ENCODE data around the gene PIP4K2B. TPM values are rescaled to one million over a fixed set of nuclear protein-coding genes. Genes with fewer than 3 reads are reported as not detected.

Gene PIP4K2B
- total RNA-seq, 2 experiments from 2014 or later, result 17.0 to 17.2 TPM

DNA sequence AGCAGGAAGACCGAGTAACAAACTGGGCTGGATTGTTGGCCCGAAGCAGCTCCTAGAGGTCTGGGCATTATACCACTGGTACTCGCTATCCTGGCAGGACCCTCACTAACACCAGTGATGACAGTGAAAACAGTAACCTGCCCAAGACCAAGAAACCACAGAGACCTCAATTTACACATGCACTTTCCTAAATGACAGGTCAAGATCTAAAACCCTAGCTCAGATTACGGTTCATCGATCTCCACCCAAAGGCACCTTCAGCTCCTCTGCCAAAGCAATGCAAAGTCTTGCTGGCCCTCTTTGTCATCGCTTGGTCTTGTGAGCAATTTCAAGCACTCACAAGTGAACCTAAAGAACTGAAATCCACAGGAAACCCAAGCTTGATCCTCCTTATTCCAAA lies 1.5 kb downstream of the PIP4K2B start:
- Mint-ChIP-seq H3K36me3 (ENCODE audit: low read depth) (peaks cover 62% of the 10 kb centered on the region), H3K27ac (peak overlapping the region; percentile 90), H3K4me1 (ENCODE audit: low read depth) (peaks cover 49% of the 10 kb centered on the region), H3K27me3 (no peaks in the 10 kb centered on the region), H3K4me3 (peak overlapping the region; percentile 92), H3K9me3 (no peaks in the 10 kb centered on the region)
- CTCF ChIA-PET, result interaction anchor here (0.6 to 1.3 kb wide), 3 partner anchors 63 to 624 kb away, joined by 3 to 4 read pairs (median 3); no protein-coding TSS in a partner anchor
- Histone ChIP-seq H3K27me3 (ENCODE audit: control insufficient read depth in 1 of 2, insufficient read depth in 2 of 2, low read length in 2 of 2) (no peaks in the 10 kb centered on the region), H3K9me3 (ENCODE audit: control insufficient read depth in 1 of 2, insufficient read depth in 1 of 2, low read length in 2 of 2) (no peaks in the 10 kb centered on the region), H3K27ac (ENCODE audit: low read depth in 1 of 2, low read length in 2 of 2) (peak overlapping the region in 1 of 2 donors; percentile 64), H3K4me1 (ENCODE audit: insufficient read depth, low read length) (peaks cover 26% of the 10 kb centered on the region), H3K36me3 (ENCODE audit: insufficient read depth, low read length) (peaks cover 29% of the 10 kb centered on the region), H3K4me3 (ENCODE audit: low read length) (peak overlapping the region; percentile 65)
- TF ChIP-seq, protein P1, sequence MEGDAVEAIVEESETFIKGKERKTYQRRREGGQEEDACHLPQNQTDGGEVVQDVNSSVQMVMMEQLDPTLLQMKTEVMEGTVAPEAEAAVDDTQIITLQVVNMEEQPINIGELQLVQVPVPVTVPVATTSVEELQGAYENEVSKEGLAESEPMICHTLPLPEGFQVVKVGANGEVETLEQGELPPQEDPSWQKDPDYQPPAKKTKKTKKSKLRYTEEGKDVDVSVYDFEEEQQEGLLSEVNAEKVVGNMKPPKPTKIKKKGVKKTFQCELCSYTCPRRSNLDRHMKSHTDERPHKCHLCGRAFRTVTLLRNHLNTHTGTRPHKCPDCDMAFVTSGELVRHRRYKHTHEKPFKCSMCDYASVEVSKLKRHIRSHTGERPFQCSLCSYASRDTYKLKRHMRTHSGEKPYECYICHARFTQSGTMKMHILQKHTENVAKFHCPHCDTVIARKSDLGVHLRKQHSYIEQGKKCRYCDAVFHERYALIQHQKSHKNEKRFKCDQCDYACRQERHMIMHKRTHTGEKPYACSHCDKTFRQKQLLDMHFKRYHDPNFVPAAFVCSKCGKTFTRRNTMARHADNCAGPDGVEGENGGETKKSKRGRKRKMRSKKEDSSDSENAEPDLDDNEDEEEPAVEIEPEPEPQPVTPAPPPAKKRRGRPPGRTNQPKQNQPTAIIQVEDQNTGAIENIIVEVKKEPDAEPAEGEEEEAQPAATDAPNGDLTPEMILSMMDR (IDR thresholded peaks at IDR 0.05), result no peak
- POLR2A ChIA-PET, result interaction anchor here (1.0 to 2.9 kb wide), 4 partner anchors 10 to 402 kb away, joined by 3 to 14 read pairs (median 5); partner anchors contain the start of genes RPL19 and RPL23
- intact Hi-C loops (cut with DNase I, micrococcal nuclease), result no loop called here
- ATAC-seq (ENCODE audit: poor library complexity) (no peak), DNase-seq (no peak)

DNA sequence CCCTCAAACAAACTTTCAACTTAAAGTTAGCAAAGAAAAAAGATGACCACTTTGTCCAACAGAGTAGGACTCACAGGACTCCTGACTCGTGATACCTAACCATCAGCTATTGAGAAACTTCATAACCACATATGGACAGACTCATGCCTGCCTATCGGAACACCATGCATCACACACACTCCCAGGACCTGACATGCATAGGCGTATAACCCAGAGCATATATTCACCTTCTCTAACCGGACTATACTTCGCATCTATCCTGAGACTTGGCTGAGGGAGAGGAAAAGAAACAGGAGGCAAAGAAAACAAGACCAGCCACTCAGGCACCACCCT lies 2.2 kb downstream of the PIP4K2B start:
- Histone ChIP-seq H3K27me3 (ENCODE audit: control insufficient read depth in 1 of 2, insufficient read depth in 2 of 2, low read length in 2 of 2) (no peaks in the 10 kb centered on the region), H3K9me3 (ENCODE audit: control insufficient read depth in 1 of 2, insufficient read depth in 1 of 2, low read length in 2 of 2) (no peaks in the 10 kb centered on the region), H3K27ac (ENCODE audit: low read depth in 1 of 2, low read length in 2 of 2) (no peak overlapping the region), H3K36me3 (ENCODE audit: insufficient read depth, low read length) (peaks cover 28% of the 10 kb centered on the region), H3K4me3 (ENCODE audit: low read length) (no peak overlapping the region), H3K4me1 (ENCODE audit: insufficient read depth, low read length) (peaks cover 29% of the 10 kb centered on the region)
- ATAC-seq (ENCODE audit: poor library complexity) (no peak), DNase-seq (no peak)
- peaks cover 51% of the 10 kb centered on the region for H3K4me1 Mint-ChIP-seq (ENCODE audit: low read depth)
- H3K27me3 Mint-ChIP-seq, result no peaks in the 10 kb centered on the region
- H3K9me3 Mint-ChIP-seq, result no peaks in the 10 kb centered on the region
- H3K27ac Mint-ChIP-seq, result peak overlapping the region; percentile 90
- ChIA-PET POLR2A (interaction anchor here (1.0 to 2.1 kb wide), 2 partner anchors 9 to 402 kb away, joined by 3 to 6 read pairs; partner anchors contain the start of gene RPL19), CTCF (interaction anchor here (0.9 kb wide), 1 partner anchor 74 kb away, joined by 3 read pairs; no protein-coding TSS in a partner anchor)
- TF ChIP-seq, protein P1 (IDR thresholded peaks at IDR 0.05), result no peak
- intact Hi-C loops (cut with DNase I, micrococcal nuclease), result no loop called here
- H3K36me3 Mint-ChIP-seq (ENCODE audit: low read depth), result peaks cover 60% of the 10 kb centered on the region
- peak overlapping the region; percentile 92 for H3K4me3 Mint-ChIP-seq

DNA sequence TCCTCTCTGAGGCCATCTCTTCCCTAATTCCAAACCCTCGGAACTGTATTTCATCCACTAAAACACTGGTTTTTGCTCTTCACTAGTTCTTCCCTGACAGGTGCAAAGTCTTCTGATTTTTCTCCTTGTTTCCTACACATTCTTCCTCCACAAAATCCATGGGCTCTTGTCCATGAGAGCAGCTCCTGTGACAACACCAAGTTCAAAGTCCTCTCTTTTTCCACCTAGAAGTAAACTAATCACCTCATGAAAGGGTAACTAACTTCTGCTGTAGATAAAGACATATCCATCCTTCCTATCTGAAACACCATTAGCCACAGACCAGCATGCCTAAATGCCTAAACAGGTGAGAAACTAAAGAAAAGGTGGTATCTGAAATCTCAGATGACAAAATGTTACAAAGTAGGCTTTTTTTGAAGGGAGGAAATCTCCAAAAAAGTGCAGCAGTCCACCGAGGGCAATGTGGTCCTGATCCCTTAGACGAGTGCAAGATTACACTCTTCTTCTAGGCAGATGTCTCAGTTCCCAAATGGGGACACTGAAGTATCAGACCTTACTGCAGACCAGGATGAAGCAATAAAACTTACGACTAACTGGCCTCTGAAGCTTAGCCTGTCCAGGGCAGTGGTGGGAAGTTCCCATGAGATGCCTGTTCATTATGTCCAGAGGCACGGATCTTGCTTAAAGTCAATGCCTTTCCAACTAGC lies 2.8 kb downstream of the PIP4K2B start:
- ChIA-PET POLR2A (interaction anchor here (1.0 kb wide), 1 partner anchor 403 kb away, joined by 3 read pairs; the partner anchor contains the start of gene RPL19), CTCF (no interaction called here)
- ATAC-seq (ENCODE audit: poor library complexity) (no peak), DNase-seq (no peak)
- H3K4me1 Mint-ChIP-seq (ENCODE audit: low read depth), result peaks cover 53% of the 10 kb centered on the region
- H3K4me3 Mint-ChIP-seq, result peak overlapping the region; percentile 92
- peak overlapping the region; percentile 90 for H3K27ac Mint-ChIP-seq
- no peaks in the 10 kb centered on the region for H3K9me3 Mint-ChIP-seq
- H3K36me3 Mint-ChIP-seq (ENCODE audit: low read depth), result peaks cover 58% of the 10 kb centered on the region
- intact Hi-C loops (cut with DNase I, micrococcal nuclease), result no loop called here
- Histone ChIP-seq H3K27me3 (ENCODE audit: control insufficient read depth in 1 of 2, insufficient read depth in 2 of 2, low read length in 2 of 2) (no peaks in the 10 kb centered on the region), H3K9me3 (ENCODE audit: control insufficient read depth in 1 of 2, insufficient read depth in 1 of 2, low read length in 2 of 2) (no peaks in the 10 kb centered on the region), H3K4me1 (ENCODE audit: insufficient read depth, low read length) (peaks cover 29% of the 10 kb centered on the region), H3K36me3 (ENCODE audit: insufficient read depth, low read length) (peaks cover 25% of the 10 kb centered on the region), H3K27ac (ENCODE audit: low read depth in 1 of 2, low read length in 2 of 2) (no peak overlapping the region), H3K4me3 (ENCODE audit: low read length) (no peak overlapping the region)
- TF ChIP-seq, protein P1 (IDR thresholded peaks at IDR 0.05), result no peak
- no peaks in the 10 kb centered on the region for H3K27me3 Mint-ChIP-seq

Data from CD4-positive, alpha-beta T cell (primary cell).